PC-3 (cell line): ENCODE measurements around the gene PDE6A. TPM values are rescaled to one million over a fixed set of nuclear protein-coding genes. Genes with fewer than 3 reads are reported as not detected.

ENCODE experiments used
- ATAC-seq: fragments of 200-7000 bp; cut with Tn5 transposase; 2 replicates; pipeline ENCODE4 v1.9.1; 2020; ENCODE audit warnings: mild to moderate bottlenecking, moderate library complexity
- BruUV-seq: library from RNA; stranded (reverse); fragments of 400-500 nt; replicated peaks from 2 replicates; lab custom pipeline; 2021; lab: Mats Ljungman, UMichigan
- CTCF ChIA-PET: fragments of 300-600 bp; sonication (Branson Sonifier 250); formaldehyde crosslinking; loops from one replicate; lab custom pipeline; 2022; ENCODE audit warnings: antibody characterized with exemption; lab: Charles Lee
- POLR2A ChIA-PET: fragments of 300-600 bp; sonication (Branson Sonifier 250); formaldehyde crosslinking; loops from one replicate; lab custom pipeline; 2022; ENCODE audit warnings: antibody characterized with exemption; ENCODE audit not compliant: unreplicated experiment; lab: Charles Lee
- DNase-seq: peaks from one replicate; pipeline ENCODE4 v3.0.0-alpha.2; 2015
- H2AFZ ChIP-seq: fragments of 300-600 bp; sonication (generic); 2 replicates; pipeline ENCODE4 v1.6.0; 2016; ENCODE audit warnings: antibody characterized with exemption, low read length
- H3F3A ChIP-seq: fragments of 300-600 bp; sonication (generic); one replicate; pipeline ENCODE4 v1.6.0; 2017; ENCODE audit warnings: antibody characterized with exemption, low read length, control low read depth, mild to moderate bottlenecking; ENCODE audit not compliant: unreplicated experiment
- H3K27ac ChIP-seq: fragments of 300-600 bp; sonication (generic); 2 replicates; pipeline ENCODE4 v1.5.1; 2016; ENCODE audit warnings: mild to moderate bottlenecking, low read length
- H3K27me3 ChIP-seq: fragments of 300-600 bp; sonication (generic); 2 replicates; pipeline ENCODE4 v1.6.1; 2016; ENCODE audit warnings: low read length, mixed read lengths
- H3K36me3 ChIP-seq: fragments of 300-600 bp; sonication (generic); 2 replicates; pipeline ENCODE4 v1.6.1; 2016; ENCODE audit warnings: low read depth, mixed run types, low read length, mixed read lengths
- H3K4me1 ChIP-seq: fragments of 300-600 bp; sonication (generic); 2 replicates; pipeline ENCODE4 v1.5.1; 2016; ENCODE audit warnings: low read length; ENCODE audit not compliant: insufficient read depth
- H3K4me2 ChIP-seq: fragments of 300-600 bp; sonication (generic); 2 replicates; pipeline ENCODE4 v1.6.0; 2016; ENCODE audit warnings: low read length
- H3K4me3 ChIP-seq: fragments of 300-600 bp; sonication (generic); 2 replicates; pipeline ENCODE4 v1.5.1; 2016; ENCODE audit warnings: mild to moderate bottlenecking, low read length, mixed read lengths
- H3K79me2 ChIP-seq: fragments of 300-600 bp; sonication (generic); 2 replicates; pipeline ENCODE4 v1.6.1; 2017; ENCODE audit warnings: low read length, mixed read lengths
- H3K9ac ChIP-seq: fragments of 300-600 bp; sonication (generic); 2 replicates; pipeline ENCODE4 v1.6.0; 2016; ENCODE audit warnings: mild to moderate bottlenecking, low read length
- H3K9me2 ChIP-seq: fragments of 300-600 bp; sonication (generic); replicated peaks from 2 replicates; pipeline ENCODE4 v1.6.1; 2016; ENCODE audit warnings: mixed run types, low read length, mixed read lengths
- H3K9me3 ChIP-seq: fragments of 300-600 bp; sonication (generic); 2 replicates; pipeline ENCODE4 v1.6.1; 2016; ENCODE audit warnings: low read length, mixed read lengths
- H4K20me1 ChIP-seq: fragments of 300-600 bp; sonication (generic); 2 replicates; pipeline ENCODE4 v1.6.1; 2016; ENCODE audit warnings: low read length, mixed read lengths
- EZH2 ChIP-seq: fragments of 300-600 bp; sonication (generic); IDR thresholded peaks from one replicate; pipeline ENCODE4 v1.6.1; 2017; ENCODE audit warnings: antibody characterized with exemption, mild to moderate bottlenecking, low read length; ENCODE audit not compliant: unreplicated experiment
- EZH2phosphoT487 ChIP-seq: fragments of 300-600 bp; sonication (generic); IDR thresholded peaks from 2 replicates; pipeline ENCODE4 v1.6.1; 2018; ENCODE audit warnings: mild to moderate bottlenecking, antibody characterized with exemption, low read length, borderline replicate concordance
- intact Hi-C: fragments of 100-400 bp; cut with micrococcal nuclease; formaldehyde crosslinking; loops from 2 replicates; pipeline ENCODE4 v1.9.0; 2023
- total RNA-seq: library from RNA; depleted of rRNA; stranded (reverse); fragments of >200 nt; gene quantifications from 2 replicates; pipeline ENCODE4 v1.2.3, GENCODE V29; 2014
- TF ChIP-seq, protein P1 (sequence below): fragments of 300-600 bp; sonication (generic); conservative IDR thresholded peaks from 2 replicates; pipeline ENCODE4 v1.5.1; 2017; ENCODE audit warnings: antibody characterized with exemption, low read depth, mild to moderate bottlenecking, low read length

PDE6A gene
- total RNA-seq, 1 experiment from 2014 or later = not detected

DNA sequence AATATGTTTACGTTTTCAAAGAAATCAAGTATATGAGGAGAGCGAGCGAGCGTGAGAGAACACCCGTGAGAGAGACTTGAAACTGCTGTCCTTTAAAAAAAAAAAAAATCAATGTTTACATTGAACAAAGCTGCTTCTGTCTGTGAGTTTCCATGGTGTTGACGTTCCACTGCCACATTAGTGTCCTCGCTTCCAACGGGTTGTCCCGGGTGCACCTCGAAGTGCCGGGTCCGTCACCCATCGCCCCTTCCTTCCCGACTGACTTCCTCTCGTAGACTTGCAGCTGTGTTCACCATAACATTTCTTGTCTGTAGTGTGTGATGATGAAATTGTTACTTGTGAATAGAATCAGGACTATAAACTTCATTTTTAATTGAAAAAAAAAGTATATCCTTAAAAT, 97.0 kb downstream of the PDE6A start:
- Histone ChIP-seq H3K4me2 (no peak overlapping the region), H3K4me1 (no peaks in the 10 kb centered on the region), H4K20me1 (no peaks in the 10 kb centered on the region), H3F3A (no peaks in the 10 kb centered on the region), H3K4me3 (no peak overlapping the region), H2AFZ (no peak overlapping the region), H3K27ac (no peak overlapping the region), H3K9ac (no peak overlapping the region), H3K9me3 (no peaks in the 10 kb centered on the region), H3K36me3 (no peaks in the 10 kb centered on the region), H3K79me2 (no peaks in the 10 kb centered on the region), H3K9me2 (no peaks in the 10 kb centered on the region), H3K27me3 (no peaks in the 10 kb centered on the region)
- no TSS peak for BruUV-seq
- TF ChIP-seq EZH2 (no peak), EZH2phosphoT487 (no peak)
- TF ChIP-seq, protein P1, sequence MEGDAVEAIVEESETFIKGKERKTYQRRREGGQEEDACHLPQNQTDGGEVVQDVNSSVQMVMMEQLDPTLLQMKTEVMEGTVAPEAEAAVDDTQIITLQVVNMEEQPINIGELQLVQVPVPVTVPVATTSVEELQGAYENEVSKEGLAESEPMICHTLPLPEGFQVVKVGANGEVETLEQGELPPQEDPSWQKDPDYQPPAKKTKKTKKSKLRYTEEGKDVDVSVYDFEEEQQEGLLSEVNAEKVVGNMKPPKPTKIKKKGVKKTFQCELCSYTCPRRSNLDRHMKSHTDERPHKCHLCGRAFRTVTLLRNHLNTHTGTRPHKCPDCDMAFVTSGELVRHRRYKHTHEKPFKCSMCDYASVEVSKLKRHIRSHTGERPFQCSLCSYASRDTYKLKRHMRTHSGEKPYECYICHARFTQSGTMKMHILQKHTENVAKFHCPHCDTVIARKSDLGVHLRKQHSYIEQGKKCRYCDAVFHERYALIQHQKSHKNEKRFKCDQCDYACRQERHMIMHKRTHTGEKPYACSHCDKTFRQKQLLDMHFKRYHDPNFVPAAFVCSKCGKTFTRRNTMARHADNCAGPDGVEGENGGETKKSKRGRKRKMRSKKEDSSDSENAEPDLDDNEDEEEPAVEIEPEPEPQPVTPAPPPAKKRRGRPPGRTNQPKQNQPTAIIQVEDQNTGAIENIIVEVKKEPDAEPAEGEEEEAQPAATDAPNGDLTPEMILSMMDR = no peak
- intact Hi-C loops = no loop called here
- ChIA-PET CTCF (interaction anchor here (0.7 kb wide), 1 partner anchor 119 kb away, joined by 7 read pairs; no protein-coding TSS in a partner anchor), POLR2A (no interaction called here)
- ATAC-seq (no peak), DNase-seq (no peak)

DNA sequence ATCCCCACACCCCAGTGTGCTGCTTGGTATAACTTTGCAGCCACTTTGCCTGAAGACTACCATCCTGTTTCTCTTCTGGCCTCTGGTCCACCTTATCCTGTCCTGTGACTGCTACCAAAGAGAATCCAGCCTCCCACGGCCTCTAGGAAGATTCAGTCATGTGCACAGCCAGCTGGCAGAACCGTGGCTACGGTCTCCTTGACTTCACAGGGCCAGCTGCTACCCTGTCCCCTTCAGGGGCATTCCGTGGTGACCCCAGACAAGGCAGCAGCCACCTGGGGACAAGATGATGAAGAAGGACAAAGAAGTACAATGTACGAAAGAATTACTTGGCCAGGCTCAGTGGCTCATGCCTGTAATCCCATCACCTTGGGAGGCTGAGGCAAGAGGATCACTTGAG, 98.6 kb downstream of the PDE6A start:
- no TSS peak for BruUV-seq
- H3K9me2 ChIP-seq = no peaks in the 10 kb centered on the region
- H3K79me2 ChIP-seq = no peaks in the 10 kb centered on the region
- POLR2A ChIA-PET = no interaction called here
- DNase-seq (no peak), ATAC-seq (no peak)
- H3K27ac ChIP-seq = no peak overlapping the region
- no peaks in the 10 kb centered on the region for H3K4me1 ChIP-seq
- H2AFZ ChIP-seq = no peak overlapping the region
- no peaks in the 10 kb centered on the region for H3K36me3 ChIP-seq
- H3K9me3 ChIP-seq = no peaks in the 10 kb centered on the region
- H4K20me1 ChIP-seq = no peaks in the 10 kb centered on the region
- no peak overlapping the region for H3K9ac ChIP-seq
- CTCF ChIA-PET = interaction anchor here (0.6 kb wide), 1 partner anchor 83 kb away, joined by 4 read pairs; no protein-coding TSS in a partner anchor
- no peak for TF ChIP-seq EZH2
- TF ChIP-seq, protein P1 = no peak
- H3K4me2 ChIP-seq = no peak overlapping the region
- intact Hi-C loops = no loop called here
- H3F3A ChIP-seq = no peaks in the 10 kb centered on the region
- H3K27me3 ChIP-seq = no peaks in the 10 kb centered on the region
- H3K4me3 ChIP-seq = no peak overlapping the region

DNA sequence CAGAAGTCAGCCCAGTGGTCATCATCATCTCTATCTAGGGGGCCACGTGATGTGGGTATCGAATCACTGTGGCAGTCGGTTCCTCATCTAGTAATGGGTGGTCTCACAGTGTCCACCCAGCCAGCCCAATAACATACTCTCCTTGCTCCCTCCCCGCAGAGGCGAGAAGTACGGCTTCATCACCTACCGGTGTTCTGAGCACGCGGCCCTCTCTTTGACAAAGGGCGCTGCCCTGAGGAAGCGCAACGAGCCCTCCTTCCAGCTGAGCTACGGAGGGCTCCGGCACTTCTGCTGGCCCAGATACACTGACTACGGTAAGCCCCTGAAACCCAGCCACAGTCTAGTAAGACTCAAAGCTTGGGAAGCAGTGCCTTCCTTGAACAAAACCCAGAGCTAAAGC, 99.0 kb downstream of the PDE6A start:
- Histone ChIP-seq H3F3A (no peaks in the 10 kb centered on the region), H2AFZ (no peak overlapping the region), H3K27me3 (no peaks in the 10 kb centered on the region), H3K4me3 (no peak overlapping the region), H3K79me2 (no peaks in the 10 kb centered on the region), H3K9ac (no peak overlapping the region), H4K20me1 (no peaks in the 10 kb centered on the region), H3K4me2 (no peak overlapping the region), H3K4me1 (no peaks in the 10 kb centered on the region), H3K27ac (no peak overlapping the region), H3K9me2 (no peaks in the 10 kb centered on the region), H3K9me3 (no peaks in the 10 kb centered on the region), H3K36me3 (no peaks in the 10 kb centered on the region)
- no peak for DNase-seq
- ChIA-PET POLR2A (no interaction called here), CTCF (interaction anchor here (0.6 kb wide), 1 partner anchor 83 kb away, joined by 4 read pairs; no protein-coding TSS in a partner anchor)
- ATAC-seq = no peak
- BruUV-seq = no TSS peak
- intact Hi-C loops = no loop called here
- no peak for TF ChIP-seq EZH2phosphoT487
- TF ChIP-seq EZH2 = no peak
- TF ChIP-seq, protein P1 = no peak
